Measurements from ENCODE around the gene LOX.

Gene LOX

GRCh38 chr5:122036326-122036725, 41.7 kb downstream of the LOX start:
- H3K36me3 ChIP-seq (replicated peaks in 1 of 2; ENCODE audit: control insufficient read depth in 2 of 2, insufficient read depth in 2 of 2, low read length in 2 of 2), result peaks cover 0 to 4% of the 10 kb centered on the region in 2 donors
- H4K91ac ChIP-seq (ENCODE audit: low read depth, low read length, poor library complexity), result no peak overlapping the region
- WGBS, 2 donors (ENCODE audit: extremely low coverage in 2 of 2, insufficient read length in 2 of 2, insufficient replicate concordance in 1 of 2), result no CpG with 5 or more reads among the region's 4 CpGs
- DNase-seq (ENCODE audit: low spot score), result no peak
- no peak overlapping the region for H3K4me3 ChIP-seq (ENCODE audit: low read length in 2 of 2)
- no peak overlapping the region for H2AK5ac ChIP-seq (ENCODE audit: low read depth, low read length)
- no peak overlapping the region for H2BK5ac ChIP-seq (ENCODE audit: low read length)
- no peak overlapping the region for H3K18ac ChIP-seq (ENCODE audit: low read length)
- H3K9ac ChIP-seq (ENCODE audit: low read depth, low read length, poor library complexity), result no peak overlapping the region
- no peak overlapping the region for H2BK15ac ChIP-seq (ENCODE audit: low read length)
- no peak overlapping the region for H4K8ac ChIP-seq (ENCODE audit: low read depth, low read length)
- no peaks in the 10 kb centered on the region for H3K79me1 ChIP-seq (ENCODE audit: low read depth, low read length)
- no peak overlapping the region for H2AFZ ChIP-seq (ENCODE audit: low read length)
- no peak overlapping the region for H2BK12ac ChIP-seq (ENCODE audit: low read length)
- H3K4ac ChIP-seq (ENCODE audit: low read length), result no peak overlapping the region
- H3K27me3 ChIP-seq (ENCODE audit: control insufficient read depth in 3 of 3, insufficient read depth in 3 of 3, low read depth in 1 of 3, low read length in 3 of 3), result no peaks in the 10 kb centered on the region
- no peak overlapping the region for H3K27ac ChIP-seq (replicated peaks; ENCODE audit: low read length)
- H2BK120ac ChIP-seq (ENCODE audit: low read depth, low read length), result no peak overlapping the region
- H3K4me2 ChIP-seq (ENCODE audit: insufficient read depth, low read length, poor library complexity, severe bottlenecking), result no peak overlapping the region
- no peak overlapping the region for H3K14ac ChIP-seq (ENCODE audit: low read length)
- no peak overlapping the region for H3K23ac ChIP-seq (ENCODE audit: low read depth, low read length, poor library complexity)
- no peaks in the 10 kb centered on the region for H3K4me1 ChIP-seq (ENCODE audit: control insufficient read depth in 2 of 2, insufficient read depth in 1 of 2, low read depth in 1 of 2, low read length in 2 of 2)
- H3K9me3 ChIP-seq (replicated peaks in 1 of 2; ENCODE audit: control insufficient read depth in 2 of 2, insufficient read depth in 1 of 2, low read depth in 1 of 2, low read length in 2 of 2), result no peaks in the 10 kb centered on the region

GRCh38 chr5:122035913-122036312, 42.1 kb downstream of the LOX start:
- no peak overlapping the region for H3K23ac ChIP-seq (ENCODE audit: low read depth, low read length, poor library complexity)
- no peaks in the 10 kb centered on the region for H3K9me3 ChIP-seq (replicated peaks in 1 of 2; ENCODE audit: control insufficient read depth in 2 of 2, insufficient read depth in 1 of 2, low read depth in 1 of 2, low read length in 2 of 2)
- H3K9ac ChIP-seq (ENCODE audit: low read depth, low read length, poor library complexity), result no peak overlapping the region
- no peak for DNase-seq (ENCODE audit: low spot score)
- WGBS, 2 donors (ENCODE audit: extremely low coverage in 2 of 2, insufficient read length in 2 of 2, insufficient replicate concordance in 1 of 2), result no CpG with 5 or more reads among the region's 2 CpGs
- H4K8ac ChIP-seq (ENCODE audit: low read depth, low read length), result no peak overlapping the region
- H2AFZ ChIP-seq (ENCODE audit: low read length), result no peak overlapping the region
- no peaks in the 10 kb centered on the region for H3K79me1 ChIP-seq (ENCODE audit: low read depth, low read length)
- no peak overlapping the region for H2BK12ac ChIP-seq (ENCODE audit: low read length)
- H3K27ac ChIP-seq (replicated peaks; ENCODE audit: low read length), result no peak overlapping the region
- H3K36me3 ChIP-seq (replicated peaks in 1 of 2; ENCODE audit: control insufficient read depth in 2 of 2, insufficient read depth in 2 of 2, low read length in 2 of 2), result peaks cover 0 to 9% of the 10 kb centered on the region in 2 donors
- no peaks in the 10 kb centered on the region for H3K4me1 ChIP-seq (ENCODE audit: control insufficient read depth in 2 of 2, insufficient read depth in 1 of 2, low read depth in 1 of 2, low read length in 2 of 2)
- no peak overlapping the region for H3K4me3 ChIP-seq (ENCODE audit: low read length in 2 of 2)
- no peak overlapping the region for H2BK5ac ChIP-seq (ENCODE audit: low read length)
- H3K4ac ChIP-seq (ENCODE audit: low read length), result no peak overlapping the region
- no peak overlapping the region for H3K4me2 ChIP-seq (ENCODE audit: insufficient read depth, low read length, poor library complexity, severe bottlenecking)
- H3K18ac ChIP-seq (ENCODE audit: low read length), result no peak overlapping the region
- H2BK15ac ChIP-seq (ENCODE audit: low read length), result no peak overlapping the region
- H3K27me3 ChIP-seq (ENCODE audit: control insufficient read depth in 3 of 3, insufficient read depth in 3 of 3, low read depth in 1 of 3, low read length in 3 of 3), result no peaks in the 10 kb centered on the region
- H3K14ac ChIP-seq (ENCODE audit: low read length), result no peak overlapping the region
- no peak overlapping the region for H2AK5ac ChIP-seq (ENCODE audit: low read depth, low read length)
- no peak overlapping the region for H4K91ac ChIP-seq (ENCODE audit: low read depth, low read length, poor library complexity)
- no peak overlapping the region for H2BK120ac ChIP-seq (ENCODE audit: low read depth, low read length)

GRCh38 chr5:122031836-122032235, 46.2 kb downstream of the LOX start:
- H4K91ac ChIP-seq (ENCODE audit: low read depth, low read length, poor library complexity), result no peak overlapping the region
- no peak overlapping the region for H2AFZ ChIP-seq (ENCODE audit: low read length)
- WGBS, 2 donors (ENCODE audit: extremely low coverage in 2 of 2, insufficient read length in 2 of 2, insufficient replicate concordance in 1 of 2), result no CpG with 5 or more reads among the region's 2 CpGs
- H3K9ac ChIP-seq (ENCODE audit: low read depth, low read length, poor library complexity), result no peak overlapping the region
- no peak overlapping the region for H3K4ac ChIP-seq (ENCODE audit: low read length)
- H2BK15ac ChIP-seq (ENCODE audit: low read length), result no peak overlapping the region
- no peaks in the 10 kb centered on the region for H3K79me1 ChIP-seq (ENCODE audit: low read depth, low read length)
- no peak overlapping the region for H3K4me2 ChIP-seq (ENCODE audit: insufficient read depth, low read length, poor library complexity, severe bottlenecking)
- H3K36me3 ChIP-seq (replicated peaks in 1 of 2; ENCODE audit: control insufficient read depth in 2 of 2, insufficient read depth in 2 of 2, low read length in 2 of 2), result peaks cover 4 to 33% of the 10 kb centered on the region in 2 donors
- no peaks in the 10 kb centered on the region for H3K9me3 ChIP-seq (replicated peaks in 1 of 2; ENCODE audit: control insufficient read depth in 2 of 2, insufficient read depth in 1 of 2, low read depth in 1 of 2, low read length in 2 of 2)
- no peak overlapping the region for H4K8ac ChIP-seq (ENCODE audit: low read depth, low read length)
- H3K4me1 ChIP-seq (ENCODE audit: control insufficient read depth in 2 of 2, insufficient read depth in 1 of 2, low read depth in 1 of 2, low read length in 2 of 2), result no peaks in the 10 kb centered on the region
- H3K23ac ChIP-seq (ENCODE audit: low read depth, low read length, poor library complexity), result no peak overlapping the region
- H3K18ac ChIP-seq (ENCODE audit: low read length), result no peak overlapping the region
- no peak overlapping the region for H3K14ac ChIP-seq (ENCODE audit: low read length)
- H3K4me3 ChIP-seq (ENCODE audit: low read length in 2 of 2), result no peak overlapping the region
- H2BK12ac ChIP-seq (ENCODE audit: low read length), result no peak overlapping the region
- H3K27me3 ChIP-seq (ENCODE audit: control insufficient read depth in 3 of 3, insufficient read depth in 3 of 3, low read depth in 1 of 3, low read length in 3 of 3), result no peaks in the 10 kb centered on the region
- no peak overlapping the region for H2AK5ac ChIP-seq (ENCODE audit: low read depth, low read length)
- H2BK5ac ChIP-seq (ENCODE audit: low read length), result no peak overlapping the region
- H3K27ac ChIP-seq (replicated peaks; ENCODE audit: low read length), result no peak overlapping the region
- no peak for DNase-seq (ENCODE audit: low spot score)
- H2BK120ac ChIP-seq (ENCODE audit: low read depth, low read length), result no peak overlapping the region

GRCh38 chr5:122030251-122030650, 47.8 kb downstream of the LOX start:
- peaks cover 4 to 40% of the 10 kb centered on the region in 2 donors for H3K36me3 ChIP-seq (replicated peaks in 1 of 2; ENCODE audit: control insufficient read depth in 2 of 2, insufficient read depth in 2 of 2, low read length in 2 of 2)
- H3K79me1 ChIP-seq (ENCODE audit: low read depth, low read length), result no peaks in the 10 kb centered on the region
- H3K9ac ChIP-seq (ENCODE audit: low read depth, low read length, poor library complexity), result no peak overlapping the region
- no peak overlapping the region for H4K91ac ChIP-seq (ENCODE audit: low read depth, low read length, poor library complexity)
- H3K4me1 ChIP-seq (ENCODE audit: control insufficient read depth in 2 of 2, insufficient read depth in 1 of 2, low read depth in 1 of 2, low read length in 2 of 2), result no peaks in the 10 kb centered on the region
- H2BK120ac ChIP-seq (ENCODE audit: low read depth, low read length), result no peak overlapping the region
- no peak overlapping the region for H3K18ac ChIP-seq (ENCODE audit: low read length)
- H3K14ac ChIP-seq (ENCODE audit: low read length), result no peak overlapping the region
- no peak overlapping the region for H3K4ac ChIP-seq (ENCODE audit: low read length)
- no peak overlapping the region for H4K8ac ChIP-seq (ENCODE audit: low read depth, low read length)
- H3K27ac ChIP-seq (replicated peaks; ENCODE audit: low read length), result no peak overlapping the region
- H3K23ac ChIP-seq (ENCODE audit: low read depth, low read length, poor library complexity), result no peak overlapping the region
- no peak overlapping the region for H3K4me2 ChIP-seq (ENCODE audit: insufficient read depth, low read length, poor library complexity, severe bottlenecking)
- no peaks in the 10 kb centered on the region for H3K27me3 ChIP-seq (ENCODE audit: control insufficient read depth in 3 of 3, insufficient read depth in 3 of 3, low read depth in 1 of 3, low read length in 3 of 3)
- H2BK15ac ChIP-seq (ENCODE audit: low read length), result no peak overlapping the region
- no peak overlapping the region for H2BK5ac ChIP-seq (ENCODE audit: low read length)
- DNase-seq (ENCODE audit: low spot score), result no peak
- no peak overlapping the region for H2AFZ ChIP-seq (ENCODE audit: low read length)
- no peak overlapping the region for H2AK5ac ChIP-seq (ENCODE audit: low read depth, low read length)
- no peaks in the 10 kb centered on the region for H3K9me3 ChIP-seq (replicated peaks in 1 of 2; ENCODE audit: control insufficient read depth in 2 of 2, insufficient read depth in 1 of 2, low read depth in 1 of 2, low read length in 2 of 2)
- H2BK12ac ChIP-seq (ENCODE audit: low read length), result no peak overlapping the region
- H3K4me3 ChIP-seq (ENCODE audit: low read length in 2 of 2), result no peak overlapping the region

Data from neuronal stem cell (in vitro differentiated cells).